ENCODE measurements around the gene GNG7.

The GNG7 gene

DNA sequence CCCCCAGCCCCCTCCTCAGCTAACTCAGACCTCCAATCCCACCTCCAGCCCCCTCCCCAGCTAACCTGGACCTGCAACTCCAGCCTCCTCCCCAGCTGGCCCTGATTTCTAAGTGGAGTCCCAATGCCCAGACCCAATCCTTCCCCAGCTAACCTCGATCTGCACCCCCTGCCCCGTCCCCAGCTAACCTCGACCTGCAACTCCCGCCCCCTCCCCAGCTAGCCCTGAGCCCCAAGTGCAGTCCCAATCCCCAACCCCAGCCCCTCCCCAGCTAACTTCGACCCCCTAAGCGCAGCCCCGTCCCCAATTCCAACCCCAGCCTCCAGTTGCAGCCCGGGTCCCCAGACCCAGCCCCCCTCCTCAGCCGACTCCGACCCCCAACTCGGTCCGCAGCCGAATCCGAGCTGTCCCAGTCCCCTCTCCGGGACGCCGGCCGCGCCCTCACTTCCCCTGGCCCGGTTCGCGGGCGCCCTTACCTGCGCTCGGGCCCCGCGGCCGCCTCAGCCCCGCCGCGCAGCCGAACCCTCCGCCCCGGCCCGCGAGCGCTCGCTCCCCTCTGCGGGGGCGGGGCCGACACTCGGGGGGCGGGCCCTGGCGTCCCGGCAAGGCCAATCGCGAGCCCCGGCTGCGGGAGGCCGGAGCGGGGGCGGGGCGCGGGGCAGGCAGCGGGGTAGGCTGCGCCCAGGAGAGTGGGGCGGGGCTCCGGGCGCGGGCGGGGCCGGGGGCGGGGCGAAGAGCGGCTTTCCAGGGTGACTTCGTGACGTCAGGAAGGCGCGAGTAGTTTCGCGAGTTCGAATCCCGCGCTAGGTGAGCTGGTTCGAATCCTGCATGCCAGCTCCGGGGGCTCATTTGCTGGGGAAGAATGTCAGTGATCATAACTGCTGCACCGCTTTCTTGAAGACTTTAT is at the start of gene GNG7:
Gene GNG7, minus strand, starts transcription at position 525 of the 907 bp plus-strand sequence. CDS start 182,006 bp downstream, outside the sequence.
- DNase-seq, result no peak

DNA sequence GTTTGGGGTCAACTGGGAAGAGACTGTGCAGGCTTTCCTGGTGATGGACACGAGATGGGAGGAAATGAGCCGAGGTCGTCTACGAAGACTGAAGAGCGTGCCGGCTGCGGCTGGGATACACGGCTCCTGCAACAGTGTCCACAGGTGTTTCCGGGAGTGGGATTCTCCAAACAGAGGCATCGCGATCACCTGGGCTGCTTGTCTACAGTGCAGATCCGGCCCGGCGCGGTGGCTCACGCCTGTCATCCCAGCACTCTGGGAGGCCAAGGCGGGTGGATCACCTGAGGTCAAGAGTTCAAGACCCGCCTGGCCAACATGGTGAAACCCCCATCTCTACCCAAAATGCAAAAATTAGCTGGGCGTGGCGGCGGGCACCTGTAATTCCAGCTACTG is 48.9 kb upstream of the GNG7 start:
- DNase-seq, result no peak

DNA sequence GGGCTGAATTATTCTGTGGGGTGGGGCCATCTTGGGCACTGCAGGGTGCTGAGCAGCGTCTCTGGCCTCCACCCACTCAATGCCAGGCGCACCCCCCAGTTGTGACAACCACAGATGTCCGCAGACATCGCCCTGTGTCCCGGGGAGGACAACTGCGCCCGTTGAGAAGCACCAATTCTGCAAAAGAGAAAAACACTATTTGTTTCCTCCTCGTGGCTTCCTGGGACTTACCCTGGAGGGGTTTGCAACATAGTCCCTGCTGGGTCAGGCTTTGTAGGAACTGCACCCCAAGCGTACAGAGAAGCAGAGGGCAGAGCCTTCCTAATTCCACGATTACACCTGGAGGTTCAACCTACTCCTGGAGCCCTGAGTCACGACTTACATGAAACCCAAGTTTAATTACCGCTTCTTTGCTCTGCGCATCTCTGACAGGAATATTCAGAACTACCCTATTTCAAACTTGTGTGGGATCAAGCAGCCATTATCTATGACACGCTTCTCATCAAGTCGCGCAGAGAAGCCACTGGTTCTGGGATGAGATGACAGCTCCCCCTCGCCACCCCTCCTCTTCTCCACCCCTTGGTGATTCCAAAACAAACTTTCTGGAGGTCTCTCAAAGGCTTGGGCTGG is 48.4 kb upstream of the GNG7 start:
- no peak for DNase-seq

DNA sequence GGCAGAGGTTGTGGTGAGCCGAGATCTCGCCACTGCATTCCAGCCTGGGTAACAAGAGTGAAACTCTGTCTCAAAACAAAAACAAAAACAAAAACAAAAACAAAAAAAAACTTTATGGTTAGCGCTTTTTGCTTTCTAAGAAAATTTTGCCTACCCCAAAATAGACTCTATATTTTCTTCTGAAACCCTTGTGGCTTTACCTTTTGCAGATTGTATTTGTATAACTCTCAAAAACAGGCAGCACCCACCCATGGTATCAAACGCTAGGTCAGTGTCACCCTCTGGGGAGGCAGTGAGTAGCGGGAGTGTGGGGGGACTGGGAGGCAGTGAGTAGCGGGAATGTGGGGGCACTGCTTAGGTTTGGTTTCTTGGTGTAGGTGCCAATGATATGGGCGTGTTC is 44.9 kb upstream of the GNG7 start:
- no peak for DNase-seq

DNA sequence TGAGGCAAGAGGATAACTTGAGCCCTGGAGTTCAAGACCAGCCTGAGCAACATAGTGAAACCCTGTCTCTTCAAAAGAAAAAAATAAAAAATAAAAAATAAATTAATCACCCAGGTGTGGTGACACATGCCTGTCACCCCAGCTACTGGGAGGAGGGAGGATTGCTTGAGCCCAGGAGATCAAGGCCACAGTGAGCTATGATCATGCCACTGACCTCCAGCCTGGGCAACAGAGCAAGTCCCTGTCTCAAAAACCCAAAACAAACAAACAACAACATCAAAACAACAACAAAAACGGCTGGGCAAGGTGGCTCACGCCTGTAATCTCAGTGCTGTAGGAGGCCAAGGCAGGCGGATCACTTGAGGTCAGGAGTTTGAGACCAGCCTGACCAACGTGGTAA is 41.6 kb upstream of the GNG7 start:
- no peak for DNase-seq

DNA sequence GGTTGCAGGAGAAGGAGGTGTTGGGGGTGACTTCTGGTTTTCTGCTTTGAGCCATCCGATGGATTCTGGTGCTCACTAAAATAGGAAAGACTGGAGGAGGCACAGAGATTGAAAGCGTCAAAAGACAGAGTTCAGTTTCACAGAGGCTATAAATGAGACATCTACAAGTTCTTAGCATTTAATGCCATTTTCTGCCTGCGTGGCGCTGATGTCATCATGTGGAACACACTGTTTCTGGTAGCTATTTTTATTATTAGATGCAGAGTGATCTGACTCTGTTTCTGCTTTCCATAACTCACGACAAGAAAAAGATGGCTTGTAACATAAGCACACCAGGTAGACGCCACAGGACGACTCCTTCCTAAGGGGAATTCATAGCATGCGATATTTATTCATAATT is 40.6 kb upstream of the GNG7 start:
- DNase-seq, result no peak

DNA sequence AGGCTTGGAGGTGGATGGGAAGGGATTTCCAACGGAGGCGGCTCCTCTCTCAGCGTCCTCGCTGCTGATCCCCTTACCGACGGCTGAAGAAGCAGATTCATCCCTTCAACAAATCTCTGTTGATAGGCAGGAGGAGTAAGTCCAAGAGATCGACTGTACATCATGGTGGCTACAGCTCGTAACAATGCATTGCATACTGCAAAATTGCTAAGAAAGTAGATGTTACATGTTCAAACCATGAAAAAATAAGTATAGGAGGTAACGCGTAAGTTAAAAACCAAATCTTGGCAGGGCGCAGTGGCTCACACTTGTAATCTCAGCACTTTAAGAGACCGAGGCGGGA is 37.8 kb upstream of the GNG7 start:
- DNase-seq, result no peak

DNA sequence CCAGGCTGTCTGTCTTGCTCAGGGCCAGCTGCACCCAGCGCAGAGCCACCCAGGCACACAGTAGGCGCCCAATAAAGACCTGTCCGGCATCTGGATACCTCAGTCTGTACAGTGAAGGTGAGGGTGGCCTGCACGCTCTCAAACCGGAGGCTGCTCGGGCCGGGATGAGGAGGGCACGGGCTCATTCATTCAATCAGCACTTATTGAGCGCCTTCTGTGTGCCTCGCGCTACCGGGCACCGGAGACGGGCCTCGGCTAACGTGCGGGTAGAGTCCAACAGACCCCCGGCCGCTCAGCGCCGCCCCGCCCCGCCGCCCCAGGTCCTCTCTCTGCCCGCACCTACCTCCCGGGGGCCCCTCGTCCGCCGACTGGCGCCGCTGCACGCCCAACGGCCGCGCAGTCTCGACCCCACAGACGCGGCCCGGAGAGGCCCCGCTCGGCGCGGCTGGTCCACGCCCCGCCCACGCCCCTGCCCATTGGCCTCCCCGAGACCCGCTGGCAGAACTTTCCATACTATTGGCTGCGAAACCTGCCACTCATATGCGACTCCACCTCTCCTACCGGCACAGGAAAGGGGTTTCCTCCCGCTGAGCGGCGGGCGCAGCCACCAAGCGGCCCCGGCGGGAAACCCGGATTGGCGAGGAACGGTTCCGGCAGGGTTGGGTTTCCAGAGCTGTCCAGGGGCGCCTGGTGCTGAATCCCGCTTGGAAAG is 37.3 kb upstream of the GNG7 start, which contains the start of gene SLC39A3:
Gene SLC39A3, minus strand, starts transcription at position 416 of the 712 bp plus-strand sequence. CDS start 2,760 bp downstream, outside the sequence.
- peak; percentile 88 for DNase-seq

DNA sequence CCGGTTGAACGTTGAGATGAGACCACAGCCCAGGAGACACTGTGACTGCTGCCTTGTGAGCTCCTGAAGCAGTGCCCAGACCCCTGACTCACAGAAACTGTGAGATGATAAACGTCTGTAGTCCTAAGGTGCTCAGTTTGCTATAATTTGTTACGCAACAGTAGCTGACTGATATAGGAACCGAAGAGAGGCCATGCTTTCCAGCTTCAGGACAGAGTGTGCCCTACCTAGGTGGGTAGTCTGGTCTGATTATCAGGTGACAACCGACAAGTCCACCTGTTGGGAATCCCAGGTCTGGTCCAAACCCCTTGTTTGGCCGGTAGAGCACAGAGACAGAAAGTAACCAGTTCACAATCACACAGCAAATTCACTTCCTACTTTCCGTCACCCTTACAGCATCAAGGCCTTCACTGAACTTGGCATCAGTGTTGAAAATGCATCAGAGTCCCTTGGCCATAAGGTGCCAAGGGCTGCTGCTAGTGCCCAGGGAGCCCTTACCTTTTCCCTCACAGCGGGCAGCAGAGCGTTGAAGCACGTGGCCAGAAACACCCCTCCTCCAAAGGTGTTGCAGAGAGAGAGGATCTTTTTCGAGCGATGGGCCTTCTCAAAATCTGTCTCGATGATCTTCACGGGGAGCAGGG is 34.2 kb upstream of the GNG7 start:
- no peak for DNase-seq

DNA sequence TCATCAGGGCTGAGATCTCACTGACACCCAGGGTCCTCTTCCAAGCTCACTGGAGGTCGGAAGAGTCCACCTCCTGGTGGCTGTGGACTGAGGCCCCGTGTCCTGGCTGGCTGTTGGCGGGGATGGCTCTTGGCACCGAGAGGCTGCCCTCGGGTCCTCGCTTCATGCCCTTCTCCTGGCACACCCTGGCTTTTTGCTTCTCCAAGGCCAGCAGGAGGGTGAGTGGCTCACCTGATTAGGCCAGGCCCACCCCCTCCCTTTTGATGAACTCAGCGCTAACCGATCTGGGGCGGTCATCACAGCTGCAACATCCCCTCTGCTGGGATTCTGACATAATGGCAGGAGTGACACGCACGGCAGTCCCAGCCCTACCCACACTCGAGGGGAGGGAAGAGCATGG is 32.9 kb upstream of the GNG7 start:
- DNase-seq, result no peak

DNA sequence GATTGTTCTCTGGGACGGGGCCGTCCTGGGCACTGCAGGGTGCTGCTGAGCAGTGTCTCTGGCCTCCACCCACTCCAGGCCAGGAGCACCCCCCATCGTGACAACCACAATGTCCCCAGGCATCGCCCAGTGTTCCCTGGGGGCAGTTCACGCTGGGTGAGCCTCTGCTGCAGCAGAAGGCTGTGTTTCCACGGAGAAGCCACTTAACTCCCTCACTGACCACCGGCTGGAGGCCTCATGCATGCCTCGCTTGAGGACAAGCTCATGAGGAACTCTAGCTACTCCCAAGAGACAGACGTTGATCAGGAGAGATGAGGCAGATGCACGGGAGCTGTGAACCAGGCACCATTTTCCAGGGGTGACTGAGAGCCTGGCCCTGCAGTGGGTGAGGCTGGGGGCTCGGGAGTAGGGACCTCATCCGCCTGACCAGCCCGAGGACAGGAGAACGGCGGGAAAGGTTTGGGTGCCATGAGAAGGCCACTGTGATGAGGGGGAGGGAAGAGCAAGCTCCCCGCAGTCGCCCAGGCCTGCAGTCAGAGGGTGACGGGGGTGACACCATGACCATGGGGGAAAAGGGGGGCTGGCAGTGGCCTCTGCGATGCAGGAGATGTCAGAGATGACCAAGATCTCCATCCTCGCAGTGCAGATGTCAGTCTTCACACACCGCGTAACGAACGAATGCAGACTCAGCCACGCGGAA is 32.2 kb upstream of the GNG7 start:
- no peak for DNase-seq

DNA sequence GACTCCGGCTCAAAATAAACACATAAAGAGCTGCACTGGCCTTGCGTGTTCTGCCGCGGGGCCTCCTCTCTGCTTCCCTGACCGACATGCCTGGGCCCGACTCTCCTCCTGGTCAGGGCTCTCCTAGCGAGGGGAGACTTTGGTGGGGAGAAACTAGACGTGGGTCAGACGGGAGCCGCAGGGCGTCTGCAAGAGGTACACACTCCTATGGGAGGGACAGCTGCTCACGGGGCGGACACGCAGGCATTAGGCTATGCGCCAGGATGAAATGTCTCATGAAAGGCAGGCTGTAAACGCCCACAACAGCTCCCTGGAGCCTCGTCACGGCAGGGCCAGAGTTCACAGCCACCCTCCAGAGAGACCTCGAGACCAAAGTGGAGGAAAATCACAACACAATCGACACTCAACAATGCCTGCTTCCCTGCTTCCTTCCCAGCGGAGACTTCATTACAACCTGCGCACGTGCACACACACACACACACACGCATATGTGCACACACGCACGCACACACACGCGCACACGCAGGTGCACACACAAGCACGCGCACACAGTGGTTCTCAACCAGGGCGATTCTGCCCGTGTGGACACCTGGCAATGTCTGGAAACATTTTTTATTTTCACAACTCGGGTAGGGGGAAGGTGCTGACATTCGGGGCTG is 31.6 kb upstream of the GNG7 start:
- no peak for DNase-seq

DNA sequence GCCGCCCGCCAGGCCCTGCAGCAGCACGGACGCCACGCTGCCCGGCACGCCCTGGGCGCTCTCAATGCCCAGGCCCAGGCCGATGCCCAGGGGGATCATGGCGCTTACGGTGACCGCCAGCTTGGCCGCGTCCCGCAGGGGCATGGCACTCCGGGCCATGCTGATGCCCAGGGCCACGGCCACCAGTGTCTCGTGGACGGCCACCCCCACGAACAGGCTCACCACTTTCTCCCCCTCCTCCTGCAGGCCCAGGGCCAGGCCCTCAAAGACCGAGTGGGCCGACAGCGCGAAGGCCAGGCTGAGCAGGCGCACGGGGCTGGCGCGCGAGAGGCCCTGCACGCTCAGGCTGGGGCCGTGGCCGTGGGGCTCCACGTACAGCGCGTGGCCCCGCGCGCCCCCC is 30.4 kb upstream of the GNG7 start:
- no peak for DNase-seq

DNA sequence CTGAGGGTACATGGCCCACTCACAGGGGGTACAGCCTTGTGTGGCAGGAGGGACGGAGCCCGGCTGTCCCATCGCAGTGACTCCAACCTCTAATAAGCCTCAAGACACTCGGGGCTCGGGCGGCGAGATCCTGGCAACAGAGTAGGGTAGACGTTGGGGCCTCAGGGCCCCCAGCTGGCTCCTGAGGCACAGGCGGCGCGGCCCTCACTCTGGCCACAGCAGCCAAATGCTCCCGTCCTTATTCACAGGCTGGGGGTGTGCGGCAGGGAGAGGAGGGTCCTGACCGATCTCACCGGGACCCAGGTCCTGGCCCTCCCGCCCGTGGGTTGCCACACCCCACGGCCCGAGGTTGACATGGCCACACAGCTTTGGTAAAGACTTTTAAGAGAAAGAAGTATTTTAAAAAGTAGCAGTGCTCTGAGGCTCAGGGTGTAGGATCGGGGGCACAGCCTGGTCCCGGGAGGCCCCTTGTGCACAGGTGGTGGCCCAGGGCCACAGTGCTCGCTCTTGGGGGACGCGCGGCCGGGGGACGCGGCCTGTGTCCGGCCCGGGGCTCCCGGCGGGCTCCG is 29.7 kb upstream of the GNG7 start:
- no peak for DNase-seq

DNA sequence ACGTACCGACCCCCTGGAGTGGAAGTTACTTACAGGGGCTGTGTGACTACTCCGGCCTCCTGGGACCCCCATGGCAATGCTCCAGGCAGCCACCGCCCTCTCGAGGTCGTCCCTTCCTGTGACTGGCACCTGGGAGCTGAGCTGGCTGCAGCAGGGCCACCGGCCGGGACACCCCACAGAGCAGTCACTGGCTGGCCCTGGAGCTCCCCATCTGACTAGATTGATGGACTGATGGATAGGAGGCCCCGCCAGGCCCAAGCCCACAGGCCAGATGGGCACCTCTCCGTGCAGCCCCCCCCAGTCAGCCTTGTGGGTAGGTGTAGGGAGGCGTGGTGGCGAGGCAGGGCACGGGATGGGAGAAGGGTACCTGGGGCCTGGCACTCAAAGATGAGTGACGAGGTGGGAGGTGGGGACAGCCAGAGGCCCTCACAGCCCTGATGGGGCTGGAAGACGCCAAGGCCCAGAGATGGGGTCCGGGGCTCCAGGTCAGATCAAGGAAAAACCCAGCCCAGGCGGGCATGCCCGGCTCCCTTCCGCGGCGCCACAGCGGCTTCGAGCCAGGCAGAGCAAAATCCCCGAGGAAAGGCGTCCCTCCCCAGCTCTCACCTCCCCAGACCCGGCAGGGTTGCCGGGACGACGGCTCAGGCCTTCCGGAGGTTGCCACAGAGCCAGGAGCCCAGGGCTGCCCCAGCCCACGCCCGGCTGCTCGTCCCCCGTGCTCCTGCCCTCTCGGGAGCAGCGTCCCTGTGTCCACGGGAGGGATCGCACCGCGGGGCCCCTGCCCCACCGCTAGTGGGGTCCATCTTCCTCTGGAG is 28.9 kb upstream of the GNG7 start:
- no peak for DNase-seq

DNA sequence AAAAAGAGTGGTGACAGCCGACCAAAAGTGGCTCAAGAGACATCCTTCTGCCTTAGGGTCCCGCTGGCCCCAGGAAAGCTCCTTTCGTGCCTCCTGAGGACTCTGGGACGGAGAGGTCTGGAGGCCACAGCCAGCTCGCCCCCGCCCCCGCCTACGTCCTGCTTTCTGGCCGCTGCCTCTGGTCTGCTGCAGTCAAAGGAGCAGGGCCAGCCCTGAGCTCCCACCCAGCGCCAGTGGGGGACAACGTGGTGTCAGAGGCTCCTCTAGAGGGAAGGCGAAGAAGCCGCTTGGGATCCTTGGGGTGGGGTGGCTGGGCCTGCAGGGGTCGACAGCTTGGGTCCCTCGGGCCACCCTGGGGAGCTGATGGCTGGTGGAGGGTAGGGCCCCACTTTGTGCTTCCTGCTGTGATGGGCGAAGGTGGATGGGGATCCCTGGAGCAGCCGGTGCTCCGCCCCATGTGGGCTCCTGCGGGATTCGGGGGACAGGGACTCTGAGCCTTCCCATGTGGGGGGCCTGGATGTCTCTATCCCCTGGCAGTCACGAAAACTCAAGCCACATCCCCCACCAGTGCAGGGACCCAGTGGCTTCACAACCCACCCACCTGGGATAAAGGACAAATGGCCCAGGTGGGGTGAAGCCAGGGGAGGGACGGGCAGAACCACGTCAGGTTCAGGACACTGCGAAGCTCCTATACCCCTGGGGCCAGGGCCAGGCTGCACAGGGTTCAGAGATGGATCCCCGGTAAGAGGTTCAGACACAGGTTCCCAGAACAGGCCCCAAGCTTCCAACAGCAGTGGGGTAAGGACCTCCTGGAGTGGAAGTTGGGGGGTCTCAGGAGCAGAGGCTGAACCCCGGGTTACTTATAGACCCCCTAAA is 27.7 kb upstream of the GNG7 start:
- DNase-seq, result no peak

DNA sequence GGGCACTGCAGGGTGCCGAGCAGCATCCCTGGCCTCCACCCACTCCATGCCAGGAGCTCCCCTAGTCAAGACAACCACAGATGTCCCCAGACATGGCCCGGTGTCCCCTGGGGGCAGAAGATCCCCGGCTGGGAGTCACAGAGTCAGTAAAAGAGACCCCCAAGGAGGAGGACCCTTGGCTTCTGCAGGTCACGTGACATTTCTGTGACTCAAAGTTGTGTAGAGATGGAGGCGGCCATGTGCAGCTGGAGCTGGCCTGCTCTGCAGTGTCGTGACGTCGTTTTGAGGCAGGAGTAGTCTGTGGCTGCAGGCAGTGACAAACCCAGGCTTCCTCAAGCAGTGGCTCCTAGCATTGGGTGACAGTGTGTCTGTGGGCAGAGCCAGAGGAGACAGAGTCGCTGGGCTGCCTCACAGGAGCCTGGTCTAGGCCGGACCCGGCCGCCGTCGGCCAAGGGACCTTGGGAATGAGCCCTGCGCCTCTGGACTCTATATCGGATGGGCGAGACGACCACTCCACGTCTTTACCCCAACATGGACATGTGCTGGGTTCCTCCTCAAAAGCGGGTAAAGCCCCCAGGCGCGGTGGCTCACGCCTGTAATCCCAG is 26.4 kb upstream of the GNG7 start:
- no peak for DNase-seq

DNA sequence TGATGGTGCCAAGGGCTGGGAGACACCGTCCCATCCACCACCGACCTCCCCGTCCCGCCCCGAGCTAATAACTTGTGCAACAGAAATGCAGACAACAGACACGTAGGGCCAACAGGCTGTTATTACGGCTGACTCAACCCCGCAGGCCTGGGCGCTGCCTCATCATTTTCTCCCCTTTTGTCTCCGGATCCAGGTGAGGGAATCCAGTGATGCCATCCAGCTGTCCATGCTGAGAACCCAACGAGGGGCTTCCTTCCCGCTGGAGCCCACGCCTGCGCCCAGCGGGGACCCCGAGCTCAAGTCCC is 25.1 kb upstream of the GNG7 start:
- DNase-seq, result no peak

DNA sequence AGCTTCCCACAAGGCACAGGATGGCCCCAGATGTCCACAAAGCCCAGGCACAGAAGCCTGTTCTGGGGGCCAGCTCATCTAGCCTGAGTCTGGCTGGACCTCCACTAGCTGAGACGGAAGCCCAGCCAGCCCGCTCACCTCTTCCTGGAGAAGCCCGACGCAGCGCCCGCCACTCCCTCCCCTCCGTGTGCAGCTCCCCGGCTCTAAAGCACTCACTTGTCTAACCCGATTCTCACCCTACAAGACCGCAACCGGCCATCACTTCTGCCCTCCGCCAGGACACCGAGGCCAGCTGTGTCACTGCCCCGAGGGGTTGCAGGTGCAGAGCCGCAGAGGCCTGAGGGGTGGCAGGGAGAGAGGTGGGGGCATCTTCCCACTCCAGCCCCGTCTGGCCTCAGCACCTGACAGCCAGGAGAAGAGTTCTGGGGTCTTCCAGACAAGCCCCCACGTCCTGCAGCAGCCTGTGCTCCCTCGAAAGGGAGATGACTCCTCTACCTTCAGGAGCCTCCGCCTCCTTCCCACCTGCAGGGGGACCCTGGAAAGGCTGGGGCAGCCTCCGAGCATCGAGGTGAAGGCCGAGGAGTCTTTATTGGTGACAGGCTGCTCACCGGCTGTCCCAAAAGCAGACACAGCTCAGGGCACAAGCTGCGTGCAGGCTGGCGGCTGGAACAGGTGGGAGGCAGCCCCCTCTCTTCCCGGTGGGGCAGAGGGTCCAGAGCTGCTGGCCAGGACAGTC is 24.6 kb upstream of the GNG7 start:
- DNase-seq, result no peak
